ENCODE results near the gene RPL18. TPM values are rescaled to one million over a fixed set of nuclear protein-coding genes. Genes with fewer than 3 reads are reported as not detected.

Gene RPL18
- total RNA-seq, 1 experiment from 2014 or later, result 1,812 TPM

DNA sequence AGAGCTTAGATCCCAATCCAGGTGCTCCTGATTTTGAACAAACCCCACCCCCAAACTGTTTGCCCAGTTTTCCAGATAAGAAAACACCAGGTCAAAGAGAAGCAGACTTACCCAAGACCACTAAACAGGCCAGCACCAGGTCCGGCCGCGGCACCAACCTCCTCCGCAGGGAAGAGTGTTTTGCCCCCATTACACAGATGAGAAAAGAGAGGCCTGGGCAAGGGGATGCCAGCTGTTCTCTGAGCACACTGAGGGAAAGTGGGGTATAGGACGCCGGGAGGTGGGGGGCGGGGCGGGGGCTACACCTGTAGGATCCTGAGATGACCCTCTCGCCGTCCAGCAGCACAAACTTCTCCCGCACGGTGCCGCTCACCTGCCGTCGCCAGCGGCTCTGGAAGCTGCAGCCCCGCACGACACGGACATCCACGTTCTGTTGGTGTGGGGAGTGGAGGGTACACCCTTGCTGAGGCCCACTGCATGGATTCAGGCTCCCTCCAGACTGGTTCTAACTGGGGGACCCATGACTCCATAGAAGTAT, 9.3 kb downstream of the RPL18 start:
- no peaks in the 10 kb centered on the region for H3K9me3 Mint-ChIP-seq (ENCODE audit: unreplicated experiment)
- intact Hi-C loops (cut with micrococcal nuclease; ENCODE audit: unreplicated experiment), result no loop called here
- POLR2A ChIA-PET, result interaction anchor here (2.3 kb wide), 1 partner anchor 9 kb away, joined by 16 read pairs; the partner anchor contains the start of genes RPL18 and SPHK2
- CTCF ChIA-PET, result interaction anchor here (0.6 to 1.8 kb wide), 10 partner anchors 9 to 205 kb away, joined by 3 to 18 read pairs (median 6); partner anchors contain the start of genes RPL18 and SPHK2
- H3K4me1 ChIP-seq, result peaks cover 2% of the 10 kb centered on the region
- no peaks in the 10 kb centered on the region for H3K36me3 ChIP-seq (ENCODE audit: control insufficient read depth, insufficient read depth, low read length)
- H3K27me3 Mint-ChIP-seq (ENCODE audit: insufficient read depth, unreplicated experiment), result no peaks in the 10 kb centered on the region
- H3K4me3 ChIP-seq (ENCODE audit: low read depth, low read length), result no peak overlapping the region
- H3K27ac Mint-ChIP-seq (ENCODE audit: unreplicated experiment), result no peak overlapping the region
- peaks cover 53% of the 10 kb centered on the region for H3K36me3 Mint-ChIP-seq (ENCODE audit: insufficient read depth, unreplicated experiment)
- DNase-seq, result no peak
- TF ChIP-seq, protein P1, sequence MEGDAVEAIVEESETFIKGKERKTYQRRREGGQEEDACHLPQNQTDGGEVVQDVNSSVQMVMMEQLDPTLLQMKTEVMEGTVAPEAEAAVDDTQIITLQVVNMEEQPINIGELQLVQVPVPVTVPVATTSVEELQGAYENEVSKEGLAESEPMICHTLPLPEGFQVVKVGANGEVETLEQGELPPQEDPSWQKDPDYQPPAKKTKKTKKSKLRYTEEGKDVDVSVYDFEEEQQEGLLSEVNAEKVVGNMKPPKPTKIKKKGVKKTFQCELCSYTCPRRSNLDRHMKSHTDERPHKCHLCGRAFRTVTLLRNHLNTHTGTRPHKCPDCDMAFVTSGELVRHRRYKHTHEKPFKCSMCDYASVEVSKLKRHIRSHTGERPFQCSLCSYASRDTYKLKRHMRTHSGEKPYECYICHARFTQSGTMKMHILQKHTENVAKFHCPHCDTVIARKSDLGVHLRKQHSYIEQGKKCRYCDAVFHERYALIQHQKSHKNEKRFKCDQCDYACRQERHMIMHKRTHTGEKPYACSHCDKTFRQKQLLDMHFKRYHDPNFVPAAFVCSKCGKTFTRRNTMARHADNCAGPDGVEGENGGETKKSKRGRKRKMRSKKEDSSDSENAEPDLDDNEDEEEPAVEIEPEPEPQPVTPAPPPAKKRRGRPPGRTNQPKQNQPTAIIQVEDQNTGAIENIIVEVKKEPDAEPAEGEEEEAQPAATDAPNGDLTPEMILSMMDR (IDR thresholded peaks at IDR 0.05; ENCODE audit: insufficient read depth in 1 of 2, low read depth in 1 of 2, low read length in 1 of 2, severe bottlenecking in 1 of 2, unreplicated experiment in 1 of 2), result no peak
- H3K27me3 ChIP-seq (replicated peaks; ENCODE audit: control insufficient read depth, insufficient read depth, low read length), result no peaks in the 10 kb centered on the region
- no peak overlapping the region for H3K4me3 Mint-ChIP-seq (ENCODE audit: unreplicated experiment)
- peaks cover 15% of the 10 kb centered on the region for H3K4me1 Mint-ChIP-seq (ENCODE audit: low read depth, unreplicated experiment)
- H3K9me3 ChIP-seq, result no peaks in the 10 kb centered on the region
- BruUV-seq (replicated peaks), result no TSS peak

DNA sequence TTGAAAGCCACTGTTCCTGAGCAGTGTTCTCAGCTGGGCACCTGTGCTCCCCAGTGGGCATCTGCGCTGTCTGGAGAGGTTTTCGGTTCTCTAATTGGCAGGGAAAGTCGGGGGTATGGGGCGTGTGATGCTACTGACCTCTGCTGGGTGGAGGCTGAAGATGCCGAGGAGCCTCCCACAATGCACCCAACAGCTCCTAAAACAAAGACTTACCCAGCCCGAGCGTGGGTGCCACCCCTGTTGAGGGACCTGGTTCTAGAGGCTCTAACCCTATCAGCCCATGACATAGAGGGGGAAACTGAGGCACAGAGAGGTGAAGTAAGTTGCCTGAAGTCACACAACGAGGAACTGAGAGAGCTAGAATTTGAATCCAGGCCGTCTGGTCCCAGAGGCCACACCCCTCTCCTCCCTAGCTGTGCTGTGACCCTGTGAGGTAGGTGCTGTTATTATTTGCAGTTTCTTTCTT, 10.1 kb downstream of the RPL18 start:
- peak overlapping the region; percentile 54 for H3K4me3 Mint-ChIP-seq (ENCODE audit: unreplicated experiment)
- Histone ChIP-seq H3K4me1 (no peaks in the 10 kb centered on the region), H3K27me3 (replicated peaks; ENCODE audit: control insufficient read depth, insufficient read depth, low read length) (no peaks in the 10 kb centered on the region), H3K4me3 (ENCODE audit: low read depth, low read length) (no peak overlapping the region), H3K9me3 (no peaks in the 10 kb centered on the region), H3K36me3 (ENCODE audit: control insufficient read depth, insufficient read depth, low read length) (no peaks in the 10 kb centered on the region)
- no TSS peak for BruUV-seq (replicated peaks)
- no peaks in the 10 kb centered on the region for H3K9me3 Mint-ChIP-seq (ENCODE audit: unreplicated experiment)
- TF ChIP-seq, protein P1 (IDR thresholded peaks at IDR 0.05; ENCODE audit: insufficient read depth in 1 of 2, low read depth in 1 of 2, low read length in 1 of 2, severe bottlenecking in 1 of 2, unreplicated experiment in 1 of 2), result peak; percentile 82 to 86
- H3K4me1 Mint-ChIP-seq (ENCODE audit: low read depth, unreplicated experiment), result peaks cover 7% of the 10 kb centered on the region
- ChIA-PET CTCF (interaction anchor here (0.5 to 1.8 kb wide), 19 partner anchors 10 to 254 kb away, joined by 3 to 18 read pairs (median 5); partner anchors contain the start of genes GRIN2D, KDELR1, RPL18 and SPHK2), POLR2A (interaction anchor here (1.0 to 2.3 kb wide), 3 partner anchors 10 to 116 kb away, joined by 3 to 16 read pairs (median 4); partner anchors contain the start of genes RPL18 and SPHK2)
- peak in 1 of 2 experiments; percentile 70 for DNase-seq
- H3K27ac Mint-ChIP-seq (ENCODE audit: unreplicated experiment), result no peak overlapping the region
- H3K36me3 Mint-ChIP-seq (ENCODE audit: insufficient read depth, unreplicated experiment), result peaks cover 44% of the 10 kb centered on the region
- intact Hi-C loops (cut with micrococcal nuclease; ENCODE audit: unreplicated experiment), result loop anchor here (1.0 kb wide), 1 partner anchor 20 kb away; no protein-coding TSS in a partner anchor
- H3K27me3 Mint-ChIP-seq (ENCODE audit: insufficient read depth, unreplicated experiment), result no peaks in the 10 kb centered on the region

DNA sequence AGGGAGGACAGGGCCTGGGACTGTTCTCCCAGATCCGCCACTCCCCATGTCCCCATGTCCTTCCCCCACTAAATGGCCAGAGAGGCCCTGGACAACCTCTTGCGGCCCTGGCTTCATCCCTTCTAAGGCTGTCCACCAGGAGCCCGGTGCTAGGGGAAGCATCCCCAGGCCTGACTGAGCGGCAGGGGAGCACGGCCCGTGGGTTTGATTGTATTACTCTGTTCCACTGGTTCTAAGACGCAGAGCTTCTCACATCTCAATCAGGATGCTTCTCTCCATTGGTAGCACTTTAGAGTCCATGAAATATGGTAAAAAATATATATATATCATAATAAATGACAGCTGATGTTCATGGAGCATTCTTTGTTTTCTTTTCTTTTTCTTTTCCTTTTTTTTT, 11.6 kb downstream of the RPL18 start:
- peaks cover 5% of the 10 kb centered on the region for H3K4me1 Mint-ChIP-seq (ENCODE audit: low read depth, unreplicated experiment)
- H3K27me3 ChIP-seq (replicated peaks; ENCODE audit: control insufficient read depth, insufficient read depth, low read length), result no peaks in the 10 kb centered on the region
- no peaks in the 10 kb centered on the region for H3K27me3 Mint-ChIP-seq (ENCODE audit: insufficient read depth, unreplicated experiment)
- ChIA-PET CTCF (interaction anchor here (1.2 kb wide), 1 partner anchor 105 kb away, joined by 5 read pairs; no protein-coding TSS in a partner anchor), POLR2A (no interaction called here)
- peaks cover under 1% of the 10 kb centered on the region; the same call in 1 of the 2 replicates for H3K4me1 ChIP-seq
- DNase-seq, result no peak
- no TSS peak for BruUV-seq (replicated peaks)
- TF ChIP-seq, protein P1 (IDR thresholded peaks at IDR 0.05; ENCODE audit: insufficient read depth in 1 of 2, low read depth in 1 of 2, low read length in 1 of 2, severe bottlenecking in 1 of 2, unreplicated experiment in 1 of 2), result no peak
- H3K9me3 Mint-ChIP-seq (ENCODE audit: unreplicated experiment), result no peaks in the 10 kb centered on the region
- H3K27ac Mint-ChIP-seq (ENCODE audit: unreplicated experiment), result peak overlapping the region; percentile 24
- H3K9me3 ChIP-seq, result no peaks in the 10 kb centered on the region
- H3K4me3 ChIP-seq (ENCODE audit: low read depth, low read length), result no peak overlapping the region
- H3K4me3 Mint-ChIP-seq (ENCODE audit: unreplicated experiment), result no peak overlapping the region
- intact Hi-C loops (cut with micrococcal nuclease; ENCODE audit: unreplicated experiment), result no loop called here
- H3K36me3 ChIP-seq (ENCODE audit: control insufficient read depth, insufficient read depth, low read length), result no peaks in the 10 kb centered on the region
- H3K36me3 Mint-ChIP-seq (ENCODE audit: insufficient read depth, unreplicated experiment), result peaks cover 30% of the 10 kb centered on the region

Data from Caco-2 (cell line).